HFF-Myc (cell line): ENCODE measurements around the gene MED1.

Source experiments
- DNase-seq: peaks from one replicate; pipeline ENCODE4 v3.0.0-alpha.2; 2011; ENCODE audit warnings: low read depth; ENCODE audit errors: extremely low read depth
- H3K4me3 ChIP-seq: replicated peaks from 2 replicates; pipeline ENCODE4 v1.5.1; 2011; ENCODE audit warnings: low read depth, mild to moderate bottlenecking, control low read depth, low read length
- CTCF ChIP-seq: IDR thresholded peaks from 2 replicates; pipeline ENCODE4 v1.5.1; 2012; ENCODE audit warnings: mild to moderate bottlenecking, low read depth, low read length, control low read depth; ENCODE audit errors: missing control alignments

The MED1 gene

GRCh38 chr17:39401412-39402243 is 49.4 kb downstream of the MED1 start, which contains the start of gene FBXL20:
TSS of gene FBXL20 (minus strand) at chr17:39401626. CDS start at chr17:39401402, 224 bp downstream.
- no peak for TF ChIP-seq CTCF
- peak; percentile 61 for DNase-seq

GRCh38 chr17:39400547-39401411 is 50.3 kb downstream of the MED1 start:
- no peak for DNase-seq
- TF ChIP-seq CTCF: no peak

More at GRCh38 chr17:39401412-39402243, 49.4 kb downstream of the MED1 start, which contains the start of gene FBXL20:
- peak within 1 kb of the TSS; percentile 75 for H3K4me3 ChIP-seq

GRCh38 chr17:39399791-39400190 is 51.3 kb downstream of the MED1 start:
- no peak for DNase-seq
- peak overlapping the region; percentile 75 for H3K4me3 ChIP-seq
- TF ChIP-seq CTCF: no peak

More at GRCh38 chr17:39400547-39401411, 50.3 kb downstream of the MED1 start:
- peak overlapping the region; percentile 75 for H3K4me3 ChIP-seq

GRCh38 chr17:39393736-39394135 is 57.3 kb downstream of the MED1 start:
- H3K4me3 ChIP-seq: no peak overlapping the region
- DNase-seq: no peak
- TF ChIP-seq CTCF: no peak

GRCh38 chr17:39391448-39391847 is 59.6 kb downstream of the MED1 start:
- no peak for DNase-seq
- no peak for TF ChIP-seq CTCF
- no peak overlapping the region for H3K4me3 ChIP-seq

- DNase-seq: no peak
- H3K4me3 ChIP-seq: no peak overlapping the region
- TF ChIP-seq CTCF: no peak
Observed at GRCh38 chr17:39385040-39385439, 66.0 kb downstream of the MED1 start.
